ENCODE data around the gene CCL4.
"Not testable (repeated sequence)": the region's sequence is repeated elsewhere in the genome, so short reads cannot be mapped to it uniquely, and the experiment has no call there.

CCL4 gene

DNA sequence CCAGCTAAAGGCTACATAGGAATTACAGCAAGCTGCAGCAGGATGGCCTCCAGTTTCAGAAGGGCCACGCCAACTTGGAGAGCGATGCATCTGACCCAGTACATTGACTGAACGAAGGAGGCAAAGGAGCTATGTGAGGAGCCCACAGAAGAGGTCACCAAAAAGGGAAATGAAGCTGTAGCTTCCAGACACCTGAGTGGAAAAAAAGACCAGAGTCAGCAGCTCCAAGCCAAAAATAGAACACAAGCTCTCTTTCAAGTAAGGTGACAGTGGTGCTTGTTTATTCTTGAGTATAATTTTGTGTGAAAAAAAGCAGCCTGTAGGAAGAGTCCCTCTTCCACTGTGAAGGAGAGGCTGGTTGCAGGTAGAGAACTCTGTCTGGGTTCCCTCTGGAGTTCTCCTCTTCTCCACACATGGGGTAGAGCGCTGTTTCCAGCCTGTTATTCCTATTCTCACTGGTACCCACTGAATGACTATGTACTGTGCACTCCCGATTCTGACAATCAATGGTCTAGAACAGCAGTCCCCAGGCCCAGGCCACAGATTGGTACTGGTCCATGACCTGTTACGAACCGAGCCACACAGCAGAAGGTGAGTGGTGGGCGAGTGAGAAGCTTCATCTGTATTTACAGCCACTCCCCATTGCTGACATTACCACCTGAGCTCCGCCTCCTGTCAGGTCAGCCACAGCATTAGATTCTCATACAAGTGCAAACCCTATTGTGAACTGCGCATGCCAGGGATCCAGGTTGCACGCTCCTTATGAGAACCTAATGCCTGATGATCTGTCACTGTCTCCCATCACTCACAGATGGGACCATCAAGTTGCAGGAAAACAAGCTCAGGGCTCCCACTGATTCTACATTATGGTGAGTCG lies 15.1 kb downstream of the CCL4 start:
- DNase-seq, result no peak

DNA sequence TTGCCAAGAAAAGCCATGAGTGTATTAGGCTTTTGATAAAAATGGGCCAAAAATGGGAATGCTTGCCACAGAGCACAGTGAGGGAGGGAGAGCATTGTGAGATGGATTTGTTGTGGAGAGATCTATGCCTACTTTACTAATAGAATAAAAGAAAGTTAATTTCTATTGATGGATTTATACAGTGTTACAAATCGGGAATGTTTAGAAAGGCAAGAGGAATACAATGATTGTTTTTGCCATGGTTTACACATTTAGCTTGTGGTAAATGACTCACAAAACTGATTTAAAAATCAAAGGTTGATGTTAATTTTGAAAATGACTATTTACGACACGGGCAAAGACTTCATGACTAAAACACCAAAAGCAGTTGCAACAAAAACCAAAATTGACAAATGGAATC lies 16.6 kb downstream of the CCL4 start:
- DNase-seq, result no peak

DNA sequence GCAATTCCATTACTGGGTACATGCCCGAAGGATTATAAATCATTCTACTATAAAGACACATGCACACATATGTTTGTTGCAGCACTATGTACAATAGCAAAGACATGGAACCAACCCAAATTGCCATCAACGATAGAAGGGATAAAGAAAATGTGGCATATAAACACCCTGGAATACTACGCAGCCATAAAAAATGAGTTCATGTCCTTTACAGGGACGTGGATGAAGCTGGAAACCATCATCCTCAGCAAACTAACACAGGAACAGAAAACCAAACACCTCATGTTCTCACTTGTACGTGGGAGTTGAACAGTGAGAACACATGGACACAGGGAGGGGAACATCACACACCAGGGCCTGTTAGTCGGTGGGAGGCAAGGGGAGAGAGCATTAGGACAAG lies 17.5 kb downstream of the CCL4 start:
- DNase-seq, result not testable (repeated sequence)

DNA sequence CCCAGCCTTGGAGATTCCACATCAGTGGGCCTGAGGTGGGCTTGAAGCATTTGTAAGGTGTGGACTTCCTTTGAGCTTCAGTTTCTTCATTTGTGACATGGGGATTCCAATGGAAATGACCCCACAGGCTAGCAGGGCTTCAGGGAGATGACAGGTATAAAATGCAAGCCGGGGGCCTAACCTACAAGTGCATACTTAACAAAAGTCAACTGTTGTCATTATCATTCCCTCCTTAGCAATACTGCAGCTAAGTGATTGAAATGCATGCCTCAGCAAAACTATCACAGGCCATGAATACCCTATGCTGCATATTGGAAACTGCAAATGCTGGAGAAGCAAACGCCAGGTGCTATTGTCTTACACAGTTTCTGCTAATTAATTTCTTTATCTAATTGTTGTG lies 19.8 kb downstream of the CCL4 start:
- DNase-seq, result no peak

DNA sequence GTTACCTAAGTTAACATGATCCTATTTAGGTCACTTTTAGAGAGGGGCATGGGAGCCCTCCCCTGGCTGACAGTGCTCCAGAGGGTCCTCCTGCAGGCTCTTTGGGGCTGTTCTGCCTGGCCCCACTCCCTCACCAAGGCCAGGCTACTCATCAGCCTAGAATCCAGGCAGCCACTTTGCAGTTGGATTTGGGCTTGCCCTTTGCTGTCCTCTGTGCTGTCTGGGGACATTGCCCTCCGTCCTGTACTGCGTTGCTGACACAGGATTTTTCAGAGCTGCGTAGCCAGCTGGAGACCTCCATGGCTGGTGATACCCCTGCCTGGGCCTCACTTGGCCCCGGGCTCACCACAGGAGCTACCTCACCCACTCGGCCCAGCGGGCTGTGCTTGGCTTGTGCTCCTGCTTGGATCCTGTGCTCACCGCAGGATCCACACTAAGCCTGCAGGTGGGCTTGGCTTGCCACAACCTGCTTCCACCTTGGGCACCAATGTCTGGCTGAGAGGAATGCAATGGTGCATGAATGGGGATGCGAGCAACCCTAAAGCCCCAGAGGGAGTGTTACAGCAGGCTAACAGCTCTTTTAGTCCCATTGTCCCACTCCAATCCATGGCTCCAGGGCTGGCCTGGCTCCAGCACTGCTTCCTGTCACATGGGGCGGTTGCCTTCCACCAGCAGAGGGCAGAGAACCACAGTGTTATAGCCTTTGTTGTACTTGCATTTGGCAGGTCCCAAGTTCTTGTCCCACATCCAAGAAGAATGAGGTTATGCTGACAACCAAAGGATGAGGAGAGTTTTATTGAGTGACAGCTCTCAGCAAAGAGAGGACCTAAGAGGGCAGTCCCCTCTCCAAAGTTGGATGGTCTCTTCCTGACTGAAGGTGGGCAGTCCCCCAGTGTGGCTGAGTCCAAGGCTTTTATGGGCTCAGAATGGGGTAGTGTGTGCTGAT lies 21.5 kb downstream of the CCL4 start:
- no peak for DNase-seq

DNA sequence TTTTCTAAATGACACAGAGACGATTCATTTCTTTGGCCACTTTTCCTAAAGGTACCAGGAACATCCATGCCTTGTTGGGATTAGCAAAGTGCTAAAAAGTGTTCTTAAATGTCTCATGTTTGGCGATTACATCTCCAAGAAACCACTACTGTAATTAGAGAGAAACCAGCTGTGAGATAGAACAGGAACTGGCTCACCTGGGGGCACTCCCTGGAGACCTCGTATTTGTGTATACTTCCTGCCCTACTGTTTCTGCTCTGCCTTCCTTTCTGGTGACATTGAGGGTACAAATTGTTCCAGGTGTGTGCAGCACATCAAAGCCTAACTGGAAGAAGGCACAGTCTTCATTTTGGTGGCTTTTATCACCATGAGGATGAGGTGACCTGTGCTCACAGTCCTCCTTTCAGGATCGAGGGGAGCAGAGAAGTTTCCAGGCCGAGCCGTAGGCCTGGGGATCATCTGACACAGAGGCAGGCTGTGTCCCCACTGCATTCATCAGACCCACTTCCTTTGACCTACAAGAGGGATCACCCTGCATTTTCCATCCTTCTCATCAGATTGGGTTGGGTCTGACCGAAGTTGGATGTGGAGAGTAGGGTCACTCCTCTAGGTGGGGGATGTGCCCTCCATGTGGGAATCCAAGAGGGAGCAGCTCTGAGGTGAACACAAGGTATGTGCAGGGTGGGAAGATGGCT lies 23.7 kb downstream of the CCL4 start:
- DNase-seq, result no peak

DNA sequence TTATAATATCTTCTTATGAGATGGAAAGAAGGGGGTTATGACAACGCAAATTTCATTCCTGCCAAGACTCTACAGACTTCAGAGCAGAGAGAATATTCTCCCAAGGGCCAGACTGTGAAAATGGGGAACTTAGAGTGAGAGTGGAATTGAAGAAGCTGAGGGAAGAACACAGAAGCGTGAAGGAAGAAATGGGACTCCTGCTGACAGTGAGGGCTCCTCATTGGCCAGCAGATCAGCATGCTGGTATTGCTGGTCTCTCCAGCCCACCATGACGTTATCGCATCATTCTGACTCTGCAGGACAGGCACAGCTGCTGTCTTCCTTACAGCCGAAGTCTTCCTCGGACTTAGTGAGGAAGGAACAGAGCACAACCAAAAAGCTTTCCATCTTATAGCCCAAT lies 24.3 kb downstream of the CCL4 start:
- DNase-seq, result no peak

DNA sequence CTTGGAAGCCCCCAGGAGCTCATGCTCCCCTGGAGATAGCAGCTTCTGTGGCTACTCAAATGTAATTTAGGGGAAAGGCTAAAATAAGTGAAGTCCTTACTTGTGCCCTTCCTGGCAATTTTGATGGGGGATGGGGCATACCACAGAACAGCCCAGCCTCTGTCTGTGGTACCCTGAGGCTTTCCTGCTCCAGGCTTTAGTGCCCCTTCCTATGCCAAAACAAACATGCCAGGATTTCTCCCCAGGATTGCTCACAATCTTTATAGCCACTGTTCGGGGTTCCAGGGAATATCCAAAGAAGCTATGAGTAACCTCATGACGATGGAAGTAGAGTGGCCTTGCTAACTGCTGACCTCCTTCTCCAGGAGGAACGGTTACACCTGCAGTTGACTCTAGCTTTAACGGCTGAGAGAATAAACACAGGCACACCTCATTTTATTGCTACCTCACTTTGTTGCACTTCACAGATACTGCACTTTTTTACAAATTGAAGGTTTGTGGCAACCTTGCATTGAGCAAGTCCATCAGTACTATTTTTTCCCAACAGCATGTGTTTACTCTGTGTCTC lies 24.9 kb downstream of the CCL4 start:
- DNase-seq, result no peak

DNA sequence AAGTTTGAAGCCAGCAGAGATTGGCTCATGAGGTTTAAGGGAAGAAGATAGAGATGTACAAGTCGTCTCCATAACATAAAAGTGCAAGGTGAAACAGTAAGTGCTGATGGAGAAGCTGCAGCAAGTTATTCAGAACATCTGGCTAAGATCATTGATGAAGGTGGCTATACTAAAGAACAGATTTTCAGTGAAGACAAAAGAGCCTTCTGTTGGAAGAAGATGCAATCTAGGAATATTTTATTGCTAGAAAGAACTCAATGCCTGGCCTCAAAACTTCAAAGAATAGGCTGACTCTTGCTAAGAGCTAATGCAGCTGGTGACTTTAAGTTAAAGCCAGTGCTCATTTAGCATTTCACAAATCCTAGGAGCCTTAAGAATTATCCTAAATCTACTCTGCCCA lies 26.0 kb downstream of the CCL4 start:
- no peak for DNase-seq

DNA sequence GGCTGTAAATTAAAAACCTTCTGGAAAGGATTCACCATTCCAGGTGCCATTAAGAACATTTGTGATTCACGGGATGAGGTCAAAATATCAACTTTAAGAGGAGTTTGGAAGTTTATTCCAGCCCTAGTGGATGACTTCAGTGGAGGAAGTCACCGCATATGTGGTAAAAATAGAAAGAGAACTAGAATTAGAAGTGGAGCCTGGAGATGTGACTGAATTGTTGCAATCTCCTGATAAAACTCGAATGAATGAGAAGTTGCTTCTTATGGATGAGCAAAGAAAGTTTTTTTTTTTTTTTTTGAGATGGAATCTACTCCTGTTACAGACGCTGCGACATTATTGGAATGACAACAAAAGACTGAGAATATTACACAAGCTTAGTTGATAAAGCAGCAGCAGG lies 26.7 kb downstream of the CCL4 start:
- DNase-seq, result no peak

DNA sequence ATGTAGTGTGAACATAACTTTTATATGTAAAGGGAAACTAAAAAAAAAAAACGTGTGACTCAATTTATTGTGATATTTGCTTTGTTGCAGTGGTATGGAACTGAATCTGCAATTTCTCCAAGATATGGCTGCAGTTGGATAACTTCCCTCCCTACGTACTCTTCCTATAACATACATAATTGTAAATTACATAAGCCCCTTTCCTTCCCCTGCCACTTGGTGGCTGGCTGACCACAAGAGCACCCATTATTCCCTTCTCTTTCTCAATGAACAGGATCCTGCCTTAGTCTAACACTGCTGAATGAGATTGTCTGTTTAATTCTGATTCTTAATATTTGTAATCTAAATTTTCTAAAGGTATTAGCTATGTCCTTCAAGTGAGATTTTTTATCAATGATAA lies 27.8 kb downstream of the CCL4 start:
- DNase-seq, result no peak

DNA sequence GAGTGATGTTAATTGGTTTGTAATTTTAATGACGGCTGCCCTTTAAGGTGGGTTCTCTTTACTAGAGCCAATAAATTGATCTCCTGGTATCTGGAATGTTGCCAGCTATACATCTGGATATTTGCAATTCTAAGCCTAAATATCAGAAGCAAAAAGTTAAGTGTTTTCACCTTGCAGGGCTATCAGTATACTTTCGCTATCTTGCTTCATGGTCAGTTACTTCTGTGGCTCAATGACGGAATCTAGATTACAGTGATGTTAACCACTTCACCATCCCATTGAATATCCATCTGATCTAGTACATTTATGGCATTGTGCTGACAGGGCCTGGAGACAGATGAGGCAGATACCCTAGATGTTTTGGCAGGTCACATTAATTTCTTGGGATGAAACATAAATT lies 28.3 kb downstream of the CCL4 start:
- DNase-seq, result no peak

DNA sequence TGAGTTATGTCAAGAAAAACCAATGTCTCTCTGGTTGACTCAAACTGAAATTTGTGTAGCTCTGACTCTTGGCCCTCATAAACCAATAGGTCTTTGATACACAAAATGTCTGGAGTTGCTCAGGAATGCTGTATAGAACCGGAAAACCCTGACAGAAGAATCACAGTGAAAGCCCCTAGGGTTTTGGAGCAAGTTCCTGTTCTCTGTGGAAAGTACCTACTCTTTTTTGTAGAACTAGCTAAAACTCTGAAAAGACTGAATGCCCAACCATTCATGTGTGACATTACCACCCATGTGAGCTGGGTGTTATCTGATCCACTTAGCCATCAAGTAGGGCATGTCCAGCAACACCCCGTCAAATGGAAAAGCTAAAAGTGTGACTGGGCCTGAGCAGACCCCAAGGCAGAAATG lies 28.8 kb downstream of the CCL4 start:
- DNase-seq, result no peak

DNA sequence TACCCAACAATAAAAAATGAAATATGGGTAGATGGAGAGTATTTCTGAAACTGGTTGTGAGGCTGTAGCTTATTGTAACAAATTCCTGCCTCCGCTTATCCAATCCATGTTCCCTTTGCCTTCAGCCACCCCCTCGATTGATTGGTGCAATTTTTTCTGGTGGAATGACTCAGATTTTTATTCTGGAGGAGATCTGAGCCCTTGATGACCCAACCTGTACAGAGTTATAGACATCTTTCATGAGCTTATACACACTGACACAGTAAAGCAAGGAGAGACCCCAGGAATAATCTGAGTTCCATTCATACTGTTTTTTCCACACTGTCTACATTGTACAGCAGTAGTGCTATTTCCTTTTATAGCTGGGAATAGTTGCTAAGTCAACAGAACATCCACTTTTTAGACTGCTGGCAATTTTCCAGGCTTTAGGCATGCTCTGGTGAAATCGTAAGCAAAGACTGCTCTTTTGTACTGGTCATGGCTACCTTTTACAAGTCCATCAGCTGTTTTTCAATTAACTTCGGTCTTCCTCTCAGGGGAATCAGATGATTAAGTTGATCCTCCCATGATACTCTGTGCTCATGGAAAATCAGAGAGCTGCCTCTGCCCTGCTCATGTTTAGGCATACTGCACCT lies 30.1 kb downstream of the CCL4 start:
- no peak for DNase-seq

DNA sequence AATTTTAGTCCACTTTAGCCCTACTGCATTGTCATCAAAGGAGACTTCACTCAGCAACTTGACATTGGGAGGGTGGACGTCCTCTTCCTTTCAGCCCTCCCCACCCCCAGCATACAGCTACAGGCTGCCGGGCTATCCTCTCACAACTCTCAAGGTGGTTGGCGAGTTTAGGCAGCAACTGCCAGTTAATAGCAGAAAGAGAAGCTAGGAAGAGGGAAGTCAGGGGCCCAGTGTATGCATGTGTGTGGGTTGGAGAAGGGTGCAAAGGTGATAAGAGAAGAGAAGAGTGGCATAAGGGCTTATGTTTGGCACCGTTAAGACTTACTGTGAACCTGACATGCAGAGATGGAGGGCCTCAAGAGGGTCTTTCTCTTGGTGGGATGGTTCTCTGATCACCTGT lies 31.8 kb downstream of the CCL4 start:
- no peak for DNase-seq

DNA sequence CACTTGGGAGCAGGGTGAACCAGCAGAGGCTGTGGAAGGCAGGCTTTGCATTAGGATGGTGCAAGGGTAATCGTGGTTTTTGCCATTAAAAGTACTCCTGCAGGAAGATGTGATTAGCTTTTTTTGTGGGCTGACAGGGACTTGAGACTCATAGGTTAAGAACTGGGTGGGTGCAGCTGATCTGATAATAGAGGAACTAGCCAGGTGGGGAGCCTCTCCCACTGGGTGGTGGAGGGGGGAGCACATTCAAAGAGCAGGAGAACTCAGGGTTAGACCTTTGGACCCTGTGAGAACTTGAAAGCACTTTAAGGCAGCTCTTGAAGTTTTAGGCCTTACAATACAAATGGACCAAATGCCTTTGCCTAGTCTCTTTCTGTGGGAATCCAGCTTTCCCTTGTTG lies 32.4 kb downstream of the CCL4 start:
- no peak for DNase-seq

DNA sequence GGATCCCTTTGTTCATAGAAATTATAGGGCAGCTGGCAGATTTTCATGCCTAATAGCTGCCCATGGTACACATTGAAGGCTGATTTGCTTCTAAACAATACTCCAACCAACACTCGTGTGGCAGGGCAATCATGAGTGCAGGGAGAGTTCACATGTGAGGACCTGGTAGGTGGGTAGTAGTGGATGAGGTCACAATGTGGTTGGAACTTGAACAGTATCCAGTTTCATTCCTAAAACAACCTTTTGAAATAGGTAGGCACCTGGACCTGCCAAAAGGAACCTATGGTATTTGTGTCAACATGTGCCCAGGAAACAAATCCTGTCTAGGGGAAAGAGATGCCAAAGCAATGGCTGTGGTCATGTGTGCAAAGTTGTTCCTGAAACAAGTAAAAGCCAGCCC lies 32.8 kb downstream of the CCL4 start:
- DNase-seq, result no peak

DNA sequence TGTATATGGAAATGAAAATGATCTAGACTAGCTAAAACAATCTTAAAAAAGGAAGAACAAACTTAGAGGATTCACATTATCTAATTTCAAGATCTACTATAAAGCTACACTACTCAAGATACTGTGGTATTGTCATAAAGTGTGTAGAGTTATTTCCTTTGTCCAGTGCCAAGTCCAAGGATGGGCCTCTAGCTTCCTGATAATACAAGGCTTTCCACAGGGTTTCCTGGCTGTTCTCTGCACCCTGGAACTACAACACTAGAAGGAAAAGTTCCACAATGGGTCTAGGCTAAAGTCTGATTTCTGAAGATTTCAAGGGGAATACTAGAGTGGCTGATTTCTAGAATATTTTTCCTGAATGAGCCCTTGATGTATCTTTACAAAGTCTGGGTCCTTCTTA lies 38.6 kb downstream of the CCL4 start:
- DNase-seq, result no peak

DNA sequence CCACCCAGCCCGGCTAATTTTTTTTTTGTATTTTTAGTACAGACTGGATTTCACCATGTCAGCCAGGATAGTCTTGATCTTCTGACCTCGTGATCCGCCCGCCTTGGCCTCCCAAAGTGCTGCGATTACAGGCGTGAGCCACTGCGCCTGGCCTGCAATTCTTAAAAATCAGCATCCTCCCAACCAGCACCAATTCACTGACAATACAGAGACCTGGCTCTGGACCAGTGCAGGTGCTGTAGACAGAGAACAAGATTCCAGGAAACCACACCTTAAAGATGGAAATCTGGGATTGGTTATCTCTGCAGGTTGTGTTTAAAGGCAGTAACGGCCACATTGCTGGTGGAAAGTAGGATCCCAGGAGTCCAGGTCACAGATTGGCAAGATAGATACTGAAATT lies 39.2 kb downstream of the CCL4 start:
- DNase-seq, result no peak

DNA sequence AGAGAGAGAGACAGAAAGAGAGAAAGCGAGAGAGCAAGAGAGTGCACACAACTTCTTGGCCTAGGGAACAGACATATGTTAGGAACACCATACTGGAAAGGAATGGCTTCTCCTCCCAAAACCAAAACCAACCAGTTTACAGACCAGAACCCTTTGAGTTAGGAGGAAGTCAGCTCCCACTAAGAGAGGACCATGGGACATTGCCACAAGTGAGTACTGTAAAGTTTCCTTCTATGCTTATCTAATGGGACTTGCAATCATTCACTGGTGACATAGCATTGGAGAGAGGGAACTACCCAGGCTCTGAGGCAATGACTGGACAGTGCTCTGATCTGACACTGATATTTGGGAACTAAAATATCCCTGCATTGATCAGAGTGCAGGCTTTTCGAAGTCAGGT lies 40.4 kb downstream of the CCL4 start:
- DNase-seq, result no peak

DNA sequence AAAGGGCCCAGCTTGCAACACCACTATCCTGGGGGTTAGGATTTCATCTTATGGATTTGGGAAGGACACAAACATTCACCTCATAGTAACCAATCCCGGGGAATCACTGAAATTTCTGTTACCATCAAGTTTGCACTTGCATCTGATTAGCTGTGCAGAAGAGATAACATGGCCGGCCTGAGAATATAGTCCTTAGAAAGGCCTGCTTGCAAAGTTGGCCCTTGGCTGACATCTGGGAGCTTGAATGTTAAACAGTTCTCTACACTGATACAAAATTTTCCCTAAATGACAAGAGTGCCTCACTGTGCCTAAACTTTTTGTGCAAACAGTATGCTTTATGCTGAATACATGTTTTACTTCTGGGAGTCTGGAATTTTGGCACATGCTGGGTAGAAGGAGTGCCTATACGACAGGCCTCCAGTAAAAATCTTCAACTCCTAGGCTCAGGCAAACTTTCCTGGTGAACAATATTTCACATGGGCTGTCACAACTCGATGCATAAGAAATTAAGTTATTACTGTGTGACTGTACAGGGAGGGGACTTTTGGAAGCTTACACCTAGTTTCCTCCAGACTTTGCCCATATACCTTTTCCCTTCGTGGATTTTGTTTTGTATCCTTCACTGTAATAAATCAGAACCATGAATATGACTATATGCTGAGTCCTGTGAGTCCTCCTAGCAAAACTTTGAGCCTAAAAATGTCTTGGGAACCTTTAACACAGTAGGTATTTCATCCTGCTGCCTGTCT lies 41.5 kb downstream of the CCL4 start:
- DNase-seq, result no peak

DNA sequence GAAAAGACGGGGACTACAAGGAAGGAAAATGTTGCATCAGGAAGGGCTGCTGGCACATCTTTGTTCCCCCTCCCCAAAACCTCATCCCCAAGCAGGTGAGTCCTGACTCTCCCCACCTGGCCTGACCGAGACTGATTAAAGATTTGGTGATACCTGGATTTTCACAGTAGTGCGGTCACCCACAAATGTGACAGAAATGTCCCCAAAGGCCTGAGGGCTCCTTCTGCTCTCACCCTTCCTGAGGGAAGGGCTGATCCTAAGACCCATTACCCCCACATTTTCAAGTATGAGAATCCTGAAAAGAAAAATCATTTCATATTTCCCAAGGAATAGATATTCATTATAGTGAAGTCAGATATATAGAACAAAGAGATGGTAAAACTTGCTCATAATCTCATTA lies 44.0 kb downstream of the CCL4 start:
- DNase-seq, result no peak

Data from activated CD4-positive, alpha-beta T cell treated with anti-CD3 and anti-CD28 coated beads for 1 hour (primary cell).